GM11168 (cell line): ENCODE results near the gene ATG3.

Source experiments
- in situ Hi-C: fragments of 300-500 bp; cut with MboI; formaldehyde crosslinking; loops from one replicate; pipeline ENCODE4 v1.12.0; 2022; ENCODE audit warnings: low sequenced_read_pairs; ENCODE audit not compliant: unreplicated experiment

ATG3 gene

GRCh38 chr3:112561734-112562529 lies at the start of gene ATG3, which contains the start of gene SLC35A5:
TSS of gene ATG3 (minus strand) at chr3:112561962. CDS start at chr3:112561528, 434 bp downstream.
TSS of gene SLC35A5 (plus strand) at chr3:112562045. CDS start at chr3:112563404, 1,359 bp downstream.
- in situ Hi-C loops = no loop called here

- in situ Hi-C loops = no loop called here
Observed at GRCh38 chr3:112610121-112610520, 48.4 kb upstream of the ATG3 start.

GRCh38 chr3:112607863-112608262 lies 46.1 kb upstream of the ATG3 start:
- in situ Hi-C loops = no loop called here

- in situ Hi-C loops = no loop called here
Observed at GRCh38 chr3:112606098-112606497, 44.3 kb upstream of the ATG3 start.

- in situ Hi-C loops = no loop called here
Observed at GRCh38 chr3:112605285-112605684, 43.5 kb upstream of the ATG3 start.

GRCh38 chr3:112604536-112604935 lies 42.8 kb upstream of the ATG3 start:
- in situ Hi-C loops = no loop called here

- in situ Hi-C loops = no loop called here
Observed at GRCh38 chr3:112602217-112602838, 40.6 kb upstream of the ATG3 start.

- in situ Hi-C loops = no loop called here
Observed at GRCh38 chr3:112598731-112599130, 37.0 kb upstream of the ATG3 start.

- in situ Hi-C loops = no loop called here
Observed at GRCh38 chr3:112597945-112598344, 36.2 kb upstream of the ATG3 start.

GRCh38 chr3:112594856-112595255 lies 33.1 kb upstream of the ATG3 start:
- in situ Hi-C loops = no loop called here

GRCh38 chr3:112593258-112593657 lies 31.5 kb upstream of the ATG3 start:
- in situ Hi-C loops = no loop called here

GRCh38 chr3:112587336-112587735 lies 25.6 kb upstream of the ATG3 start:
- in situ Hi-C loops = no loop called here

- in situ Hi-C loops = no loop called here
Observed at GRCh38 chr3:112585782-112586181, 24.0 kb upstream of the ATG3 start.

GRCh38 chr3:112583105-112583504 lies 21.3 kb upstream of the ATG3 start:
- in situ Hi-C loops = no loop called here

GRCh38 chr3:112582244-112582874 lies 20.6 kb upstream of the ATG3 start:
- in situ Hi-C loops = no loop called here

GRCh38 chr3:112579697-112580096 lies 17.9 kb upstream of the ATG3 start:
- in situ Hi-C loops = no loop called here

GRCh38 chr3:112579232-112579631 lies 17.5 kb upstream of the ATG3 start:
- in situ Hi-C loops = no loop called here

GRCh38 chr3:112572701-112573100 lies 10.9 kb upstream of the ATG3 start:
- in situ Hi-C loops = no loop called here

GRCh38 chr3:112569265-112569664 lies 7.5 kb upstream of the ATG3 start:
- in situ Hi-C loops = no loop called here

- in situ Hi-C loops = no loop called here
Observed at GRCh38 chr3:112568642-112569041, 6.9 kb upstream of the ATG3 start.

- in situ Hi-C loops = no loop called here
Observed at GRCh38 chr3:112564940-112565305, 3.2 kb upstream of the ATG3 start.
